SK-N-SH (cell line): ENCODE measurements around the gene RAI14. TPM values are rescaled to one million over a fixed set of nuclear protein-coding genes. Genes with fewer than 3 reads are reported as not detected.

Source experiments
- CTCF ChIA-PET: fragments of 300-600, 350-600 bp; formaldehyde crosslinking; extraction: SDS; loops from one replicate; lab custom pipeline; 2021; lab: Yijun Ruan, JAX
- POLR2A ChIA-PET: fragments of 350-600 bp; sonication (Branson Sonifier 250); formaldehyde crosslinking; extraction: SDS; loops from one replicate; lab custom pipeline; 2020; ENCODE audit warnings: antibody characterized with exemption, inconsistent platforms; lab: Yijun Ruan, JAX
- DNase-seq: peaks from one replicate; pipeline ENCODE4 v3.0.0; 2012
- H2AFZ ChIP-seq: fragments of 200-600 bp; sonication (generic); 2 replicates; pipeline ENCODE4 v1.8.1; 2016; ENCODE audit warnings: antibody characterized with exemption, mild to moderate bottlenecking, low read depth
- H3F3A ChIP-seq: fragments of 200-600 bp; sonication (generic); replicated peaks from 2 replicates; pipeline ENCODE3; 2016; ENCODE audit warnings: antibody characterized with exemption, mild to moderate bottlenecking; ENCODE audit not compliant: insufficient read depth
- H3K27ac ChIP-seq, 2 experiments: fragments of 200-500 bp in 1 of 2; fragments of 200-600 bp in 1 of 2; sonication (Bioruptor generic) in 1 of 2; sonication (generic), shearing (Covaris generic) in 1 of 2; 2 replicates each; pipeline versions ENCODE4 v1.5.1 to v1.6.1; 2014 to 2016; ENCODE audit warnings: low read depth in 2 of 2, inconsistent platforms in 1 of 2, low read length in 1 of 2, mild to moderate bottlenecking in 1 of 2, mixed read lengths in 1 of 2
- H3K27me3 ChIP-seq: fragments of 200-600 bp; sonication (generic), shearing (Covaris generic); 2 replicates; pipeline ENCODE4 v1.6.1; 2016; ENCODE audit warnings: mixed run types; ENCODE audit not compliant: insufficient read depth
- H3K36me3 ChIP-seq, 2 experiments: fragments of 200-500 bp in 1 of 2; fragments of 200-600 bp in 1 of 2; sonication (Bioruptor generic) in 1 of 2; sonication (generic) in 1 of 2; replicated peaks in 1 of 2; 2 replicates each; pipeline versions ENCODE3 to v1.5.1; 2014 to 2016; ENCODE audit warnings: low read length in 1 of 2, mild to moderate bottlenecking in 1 of 2; ENCODE audit not compliant: insufficient read depth in 2 of 2, control insufficient read depth in 1 of 2
- H3K4me1 ChIP-seq, 2 experiments: fragments of 200-500 bp in 1 of 2; fragments of 200-600 bp in 1 of 2; sonication (Bioruptor generic) in 1 of 2; sonication (generic), shearing (Covaris generic) in 1 of 2; 2 replicates each; pipeline versions ENCODE4 v1.5.1 to v1.6.1; 2014 to 2016; ENCODE audit warnings: low read depth in 1 of 2, low read length in 1 of 2, mixed run types in 1 of 2; ENCODE audit not compliant: insufficient read depth in 2 of 2, control insufficient read depth in 1 of 2
- H3K4me2 ChIP-seq: fragments of 200-600 bp; sonication (generic), shearing (Covaris generic); 2 replicates; pipeline ENCODE4 v1.6.1; 2017; ENCODE audit warnings: mixed run types
- H3K4me3 ChIP-seq, 2 experiments: fragments of 200-500 bp in 1 of 2; fragments of 200-600 bp in 1 of 2; sonication (Bioruptor generic) in 1 of 2; sonication (generic), shearing (Covaris generic) in 1 of 2; 2 replicates each; pipeline versions ENCODE4 v1.5.1 to v1.8.1; 2014 to 2016; ENCODE audit warnings: low read depth in 2 of 2, inconsistent platforms in 1 of 2, low read length in 1 of 2, mild to moderate bottlenecking in 1 of 2, mixed read lengths in 1 of 2, moderate library complexity in 1 of 2
- H3K79me2 ChIP-seq: fragments of 200-600 bp; sonication (generic); 2 replicates; pipeline ENCODE4 v1.8.1; 2017; ENCODE audit warnings: mild to moderate bottlenecking; ENCODE audit not compliant: insufficient read depth
- H3K9ac ChIP-seq: fragments of 200-600 bp; sonication (generic); 2 replicates; pipeline ENCODE4 v1.6.1; 2017; ENCODE audit warnings: mixed run types
- H3K9me2 ChIP-seq: fragments of 200-600 bp; sonication (generic); 2 replicates; pipeline ENCODE4 v1.6.1; 2017; ENCODE audit warnings: mixed run types
- H3K9me3 ChIP-seq: fragments of 200-600 bp; sonication (generic); 2 replicates; pipeline ENCODE4 v1.6.1; 2017; ENCODE audit warnings: mixed run types, mild to moderate bottlenecking, moderate library complexity
- H4K20me1 ChIP-seq: fragments of 200-600 bp; sonication (generic); 2 replicates; pipeline ENCODE4 v1.6.1; 2017; ENCODE audit warnings: mild to moderate bottlenecking, mixed run types; ENCODE audit not compliant: insufficient read depth
- CHD2 ChIP-seq: fragments of 150-350 bp; IDR thresholded peaks from 2 replicates; pipeline ENCODE4 v1.6.1; 2018; ENCODE audit warnings: low read length; ENCODE audit not compliant: partially characterized antibody
- CTCF ChIP-seq: fragments of 200-600 bp; sonication (generic); IDR thresholded peaks from 2 replicates; pipeline ENCODE4 v1.6.1; 2017; ENCODE audit warnings: antibody characterized with exemption, mild to moderate bottlenecking, moderate library complexity
- ELF1 ChIP-seq: IDR thresholded peaks from 2 replicates; pipeline ENCODE4 v1.4.0; 2012
- FOSL2 ChIP-seq: IDR thresholded peaks from 2 replicates; pipeline ENCODE4 v1.4.0; 2012; ENCODE audit warnings: low read depth, mild to moderate bottlenecking, moderate library complexity, borderline replicate concordance
- FOXJ3 ChIP-seq: sonication (generic); formaldehyde crosslinking; IDR thresholded peaks from 2 replicates; pipeline ENCODE4 v1.5.1; 2020; ENCODE audit warnings: mild to moderate bottlenecking, missing genetic modification reagents
- FOXM1 ChIP-seq: IDR thresholded peaks from 2 replicates; pipeline ENCODE4 v1.4.0; 2012; ENCODE audit warnings: low read depth, mild to moderate bottlenecking
- GATA2 ChIP-seq: sonication (generic); formaldehyde crosslinking; IDR thresholded peaks from 2 replicates; pipeline ENCODE4 v1.5.0; 2020; ENCODE audit warnings: mild to moderate bottlenecking, missing genetic modification reagents
- MXI1 ChIP-seq: IDR thresholded peaks from 2 replicates; pipeline ENCODE4 v1.6.1; 2012; ENCODE audit warnings: mild to moderate bottlenecking, low read depth, low read length, improper control_type of control experiment
- PBX3 ChIP-seq: IDR thresholded peaks from 2 replicates; pipeline ENCODE4; 2012
- RAD21 ChIP-seq: IDR thresholded peaks from 2 replicates; pipeline ENCODE4 v1.6.1; 2012; ENCODE audit warnings: mild to moderate bottlenecking, low read length
- RCOR1 ChIP-seq: fragments of 150-350 bp; IDR thresholded peaks from 2 replicates; pipeline ENCODE4 v1.6.1; 2017; ENCODE audit warnings: antibody characterized with exemption, low read length
- RFX5 ChIP-seq: IDR thresholded peaks from 2 replicates; pipeline ENCODE4 v1.6.1; 2012; ENCODE audit warnings: mild to moderate bottlenecking, improper control_type of control experiment, low read length
- RXRA ChIP-seq: IDR thresholded peaks from 2 replicates; pipeline ENCODE4 v1.4.0; 2012; ENCODE audit warnings: low read depth, mild to moderate bottlenecking, borderline replicate concordance
- SIN3A ChIP-seq: IDR thresholded peaks from 2 replicates; pipeline ENCODE4 v1.6.1; 2012; ENCODE audit warnings: low read depth, mild to moderate bottlenecking, low read length, moderate library complexity, borderline replicate concordance
- SMC3 ChIP-seq: IDR thresholded peaks from 2 replicates; pipeline ENCODE4 v1.6.1; 2012; ENCODE audit warnings: low read depth, low read length, improper control_type of control experiment
- TCF12 ChIP-seq: IDR thresholded peaks from 2 replicates; pipeline ENCODE4 v1.4.0; 2012
- WGBS: methylation state at CpG from one replicate; pipeline ENCODE4 v1.1.6; 2017; ENCODE audit warnings: low lambda C conversion rate; 5-methylcytosine and 5-hydroxymethylcytosine counted together
- polyA plus RNA-seq, 3 experiments: library from polyadenylated mRNA; depleted of rRNA; stranded (reverse); fragments of >200 nt; gene quantifications; 2 replicates each; pipeline ENCODE4 v1.2.3, GENCODE V29; 2012
- TF ChIP-seq, protein P1 (sequence below): IDR thresholded peaks from 2 replicates; pipeline ENCODE4 v1.4.0; 2012; ENCODE audit warnings: low read depth, borderline replicate concordance

RAI14 gene
- polyA plus RNA-seq, 1 of the 3 experiments (the other 2 are of a cell fraction) = 53.2 TPM

- Histone ChIP-seq H3K27ac (no peak overlapping the region), H3K27me3 (no peaks in the 10 kb centered on the region), H3K36me3 (no peaks in the 10 kb centered on the region), H4K20me1 (no peaks in the 10 kb centered on the region), H3K4me3 (no peak overlapping the region), H3F3A (peaks cover 13% of the 10 kb centered on the region), H3K9ac (no peak overlapping the region), H3K9me3 (no peaks in the 10 kb centered on the region), H3K4me2 (no peak overlapping the region), H2AFZ (no peak overlapping the region), H3K79me2 (no peaks in the 10 kb centered on the region), H3K4me1 (peaks cover 0 to 7% of the 10 kb centered on the region in 2 experiments; a peak in 1 of 4 replicates), H3K9me2 (no peaks in the 10 kb centered on the region)
- DNase-seq = no peak
- ChIA-PET POLR2A (no interaction called here), CTCF (interaction anchor here (0.6 kb wide), 1 partner anchor 59 kb away, joined by 3 read pairs; no protein-coding TSS in a partner anchor)
- 84% methylated on average over 1 of the region's 1 CpG for WGBS
- TF ChIP-seq FOSL2 (no peak), SIN3A (no peak), PBX3 (no peak), CHD2 (no peak), ELF1 (no peak), RFX5 (no peak), RCOR1 (no peak), MXI1 (no peak), FOXM1 (no peak), GATA2 (no peak), FOXJ3 (CRISPR knock-in tag) (no peak), SMC3 (no peak), RXRA (no peak), TCF12 (no peak), RAD21 (no peak), CTCF (no peak)
- TF ChIP-seq, protein P1, sequence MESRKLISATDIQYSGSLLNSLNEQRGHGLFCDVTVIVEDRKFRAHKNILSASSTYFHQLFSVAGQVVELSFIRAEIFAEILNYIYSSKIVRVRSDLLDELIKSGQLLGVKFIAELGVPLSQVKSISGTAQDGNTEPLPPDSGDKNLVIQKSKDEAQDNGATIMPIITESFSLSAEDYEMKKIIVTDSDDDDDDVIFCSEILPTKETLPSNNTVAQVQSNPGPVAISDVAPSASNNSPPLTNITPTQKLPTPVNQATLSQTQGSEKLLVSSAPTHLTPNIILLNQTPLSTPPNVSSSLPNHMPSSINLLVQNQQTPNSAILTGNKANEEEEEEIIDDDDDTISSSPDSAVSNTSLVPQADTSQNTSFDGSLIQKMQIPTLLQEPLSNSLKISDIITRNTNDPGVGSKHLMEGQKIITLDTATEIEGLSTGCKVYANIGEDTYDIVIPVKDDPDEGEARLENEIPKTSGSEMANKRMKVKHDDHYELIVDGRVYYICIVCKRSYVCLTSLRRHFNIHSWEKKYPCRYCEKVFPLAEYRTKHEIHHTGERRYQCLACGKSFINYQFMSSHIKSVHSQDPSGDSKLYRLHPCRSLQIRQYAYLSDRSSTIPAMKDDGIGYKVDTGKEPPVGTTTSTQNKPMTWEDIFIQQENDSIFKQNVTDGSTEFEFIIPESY = no peak
Observed at GRCh38 chr5:34616651-34617050, 39.5 kb upstream of the RAI14 start.
